K562 (cell line): ENCODE measurements around the gene IGSF3. TPM values are rescaled to one million over a fixed set of nuclear protein-coding genes. Genes with fewer than 3 reads are reported as not detected.

Experiments
- ARHGAP35 ChIP-seq: fragments of 450-650 bp; IDR thresholded peaks from 2 replicates; pipeline ENCODE4 v1.6.1; 2018; ENCODE audit not compliant: partially characterized antibody
- ARNT ChIP-seq, 2 experiments: fragments of 450-650 bp; IDR thresholded peaks; 2 replicates each; pipeline ENCODE4 v1.6.1; 2016; ENCODE audit warnings: mild to moderate bottlenecking in 1 of 2
- BRD9 ChIP-seq: fragments of 450-650 bp; IDR thresholded peaks from 2 replicates; pipeline ENCODE4 v1.6.1; 2018; ENCODE audit warnings: low read depth; ENCODE audit not compliant: partially characterized antibody
- CC2D1A ChIP-seq: fragments of 450-650 bp; IDR thresholded peaks from 2 replicates; pipeline ENCODE4 v1.6.1; 2017; ENCODE audit warnings: mild to moderate bottlenecking
- CREB3L1 ChIP-seq: fragments of 450-650 bp; IDR thresholded peaks from 2 replicates; pipeline ENCODE4 v1.6.1; 2014; ENCODE audit warnings: low read depth, mild to moderate bottlenecking, moderate library complexity, borderline replicate concordance
- DLX4 ChIP-seq: fragments of 250-450 bp; sonication (Bioruptor Pico); IDR thresholded peaks from 2 replicates; pipeline ENCODE4 v1.6.1; 2021; ENCODE audit warnings: mild to moderate bottlenecking
- DNMT1 ChIP-seq: fragments of 450-650 bp; IDR thresholded peaks from 2 replicates; pipeline ENCODE4 v1.6.1; 2016; ENCODE audit warnings: antibody characterized with exemption, mild to moderate bottlenecking
- HDAC2 ChIP-seq: fragments of 450-650 bp; IDR thresholded peaks from 2 replicates; pipeline ENCODE4 v1.6.1; 2016; ENCODE audit warnings: mild to moderate bottlenecking
- HMBOX1 ChIP-seq: sonication (generic); IDR thresholded peaks from 2 replicates; pipeline ENCODE4 v1.6.1; 2016
- IFI16 ChIP-seq: fragments of 250-450 bp; sonication (Bioruptor Pico); IDR thresholded peaks from 2 replicates; pipeline ENCODE4 v2.1.2; 2022; ENCODE audit warnings: mild to moderate bottlenecking, inconsistent platforms
- KDM1A ChIP-seq, 2 experiments: fragments of 450-650 bp; IDR thresholded peaks; 2 replicates each; pipeline ENCODE4 v1.6.1; 2016; ENCODE audit warnings: mild to moderate bottlenecking in 2 of 2
- MAFF ChIP-seq: IDR thresholded peaks from 2 replicates; pipeline ENCODE4 v1.6.1; 2012; ENCODE audit warnings: low read length, improper control_type of control experiment
- MAZ ChIP-seq, 2 experiments: fragments of 450-650 bp in 1 of 2; sonication (generic) in 1 of 2; formaldehyde crosslinking; IDR thresholded peaks in 1 of 2; conservative IDR thresholded peaks in 1 of 2; 2 replicates each; pipeline versions ENCODE4 v1.4.0 to v1.5.0; 2020; ENCODE audit warnings: mild to moderate bottlenecking in 1 of 2, missing genetic modification reagents in 1 of 2
- NR4A1 ChIP-seq, 2 experiments: fragments of 250-450 bp in 1 of 2; fragments of 450-650 bp in 1 of 2; sonication (Bioruptor Pico) in 1 of 2; IDR thresholded peaks; 2 replicates each; pipeline versions ENCODE4 v1.4.0 to v1.6.1; 2016 to 2020; ENCODE audit warnings: mild to moderate bottlenecking in 2 of 2, missing compliant biosample characterization in 1 of 2, missing genetic modification characterization in 1 of 2, moderate library complexity in 1 of 2
- NRF1 ChIP-seq, 2 experiments: fragments of 450-650 bp; IDR thresholded peaks in 1 of 2; conservative IDR thresholded peaks in 1 of 2; 2 replicates each; pipeline ENCODE4 v1.6.1; 2014; ENCODE audit warnings: mild to moderate bottlenecking in 2 of 2
- SMAD1 ChIP-seq: fragments of 150-350 bp; IDR thresholded peaks from 2 replicates; pipeline ENCODE4 v1.6.1; 2014; ENCODE audit warnings: low read length, low read depth; ENCODE audit not compliant: partially characterized antibody
- SRSF3 ChIP-seq: fragments of 200-400 bp; formaldehyde crosslinking; IDR thresholded peaks from 2 replicates; pipeline ENCODE4 v1.6.1; 2016; ENCODE audit warnings: mild to moderate bottlenecking, low read length, moderate library complexity; ENCODE audit not compliant: insufficient read depth
- ZBTB33 ChIP-seq: sonication (generic); formaldehyde crosslinking; IDR thresholded peaks from 2 replicates; pipeline ENCODE4 v1.8.1; 2023; ENCODE audit warnings: mild to moderate bottlenecking, missing genetic modification reagents
- ZFP30 ChIP-seq: fragments of 250-450 bp; sonication (Bioruptor Pico); IDR thresholded peaks from 2 replicates; pipeline ENCODE4 v1.8.0; 2022; ENCODE audit warnings: moderate library complexity, mild to moderate bottlenecking, inconsistent platforms, borderline replicate concordance
- ZNF140 ChIP-seq: fragments of 250-450 bp; sonication (Bioruptor Pico); IDR thresholded peaks from 2 replicates; pipeline ENCODE4 v1.8.0; 2021; ENCODE audit warnings: moderate library complexity, mild to moderate bottlenecking, inconsistent platforms
- ZNF175 ChIP-seq: fragments of 200-800 bp; sonication (Bioruptor generic); IDR thresholded peaks from 2 replicates; pipeline ENCODE4 v1.6.1; 2016; ENCODE audit warnings: low read depth, mild to moderate bottlenecking, missing genetic modification characterization, missing compliant biosample characterization
- ZNF217 ChIP-seq: sonication (generic); formaldehyde crosslinking; IDR thresholded peaks from 2 replicates; pipeline ENCODE4 v1.8.0; 2022; ENCODE audit warnings: mild to moderate bottlenecking, missing genetic modification reagents
- ZNF408 ChIP-seq: fragments of 250-450 bp; sonication (Bioruptor Pico); IDR thresholded peaks from 2 replicates; pipeline ENCODE4 v1.4.0; 2020; ENCODE audit warnings: low read depth, mild to moderate bottlenecking, moderate library complexity
- polyA plus RNA-seq, 8 experiments: library from polyadenylated mRNA; depleted of rRNA in 4 of 8; stranded (reverse) in 5 of 8; unstranded in 3 of 8; fragments of >200 nt; fragmentation: Nextera tagmentation in 2 of 8; fragmentation: Illumina TruSeq in 1 of 8; extraction: Ambion mirVana in 2 of 8; extraction: Trizol in 1 of 8; gene quantifications; 2 replicates each; pipeline versions ENCODE4 v1.2.1 to v1.2.3, GENCODE V29; 2011 to 2014; ENCODE audit warnings: inconsistent platforms in 1 of 8, missing spikeins in 1 of 8
- total RNA-seq, 7 experiments: library from RNA; depleted of rRNA in 6 of 7; stranded (reverse); fragments of >200 nt in 6 of 7; fragmentation: Illumina TruSeq in 2 of 7; extraction: Trizol in 2 of 7; gene quantifications; 2 replicates each; pipeline versions ENCODE4 v1.2.1 to v1.2.3, GENCODE V29; 2011 to 2021; ENCODE audit warnings: low replicate concordance in 1 of 7
- TF ChIP-seq, protein P1 (sequence below), 2 experiments: fragments of 450-650 bp; IDR thresholded peaks; 2 replicates each; pipeline ENCODE4 v1.6.1; 2016

Gene IGSF3
- total and polyA plus RNA-seq, 9 of the 15 experiments (the other 6 are each of a cell fraction or from before 2014, with no cell fraction given), result 1.1 to 15.0 (median 8.3) TPM

DNA sequence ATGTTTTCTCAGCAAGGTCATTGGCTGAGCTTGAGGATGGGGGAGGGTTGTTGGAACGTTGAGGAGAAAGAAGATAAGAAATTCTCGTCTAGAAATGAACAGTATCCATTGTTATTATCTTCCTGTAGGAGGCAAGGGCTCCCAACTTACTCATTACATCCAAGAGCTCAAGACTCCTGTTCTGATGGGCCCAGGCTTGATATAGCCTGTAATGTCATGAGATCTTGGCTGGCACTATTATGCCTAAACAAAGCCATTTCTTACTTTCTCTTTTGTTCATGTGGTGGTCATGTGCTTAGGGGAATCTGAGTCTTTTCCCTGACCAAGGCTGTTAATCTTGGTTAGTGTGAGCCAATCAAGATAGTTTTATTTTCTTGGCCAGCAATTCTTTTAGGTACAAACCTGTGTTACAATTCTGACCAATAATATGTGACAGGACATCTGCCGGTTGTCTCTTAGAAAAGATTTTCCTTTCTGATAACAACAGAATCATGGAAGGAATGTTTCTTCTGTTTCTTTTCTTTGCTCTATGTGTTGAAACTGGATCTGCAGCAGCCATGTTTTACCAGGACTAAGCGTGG, 15.2 kb upstream of the IGSF3 start (continued):
- TF ChIP-seq NRF1 (conservative IDR thresholded peaks at IDR 0.05 in 1 of 2, IDR thresholded peaks at IDR 0.05 in 1 of 2) (no peak), ARHGAP35 (no peak), ZBTB33 (CRISPR knock-in tag) (no peak), ZNF175 (CRISPR knock-in tag) (no peak), ARNT (IDR thresholded peaks at IDR 0.05) (no peak), CREB3L1 (no peak), NR4A1 (CRISPR knock-in tag; IDR thresholded peaks at IDR 0.05) (no peak), NR4A1 (tag; IDR thresholded peaks at IDR 0.05) (peak; percentile 61), SMAD1 (no peak), ZNF408 (no peak), IFI16 (CRISPR knock-in tag) (no peak), MAZ (CRISPR knock-in tag; conservative IDR thresholded peaks at IDR 0.05 in 1 of 2, IDR thresholded peaks at IDR 0.05 in 1 of 2) (no peak; a peak in 1 of 4 replicates), DNMT1 (no peak), SRSF3 (no peak), HMBOX1 (no peak), DLX4 (CRISPR knock-in tag) (no peak), BRD9 (peak; percentile 48), ZFP30 (CRISPR knock-in tag) (no peak), CC2D1A (no peak), ZNF140 (CRISPR knock-in tag) (no peak), KDM1A (IDR thresholded peaks at IDR 0.05) (no peak), MAFF (no peak), ZNF217 (CRISPR knock-in tag) (no peak), HDAC2 (no peak)
- TF ChIP-seq, protein P1, sequence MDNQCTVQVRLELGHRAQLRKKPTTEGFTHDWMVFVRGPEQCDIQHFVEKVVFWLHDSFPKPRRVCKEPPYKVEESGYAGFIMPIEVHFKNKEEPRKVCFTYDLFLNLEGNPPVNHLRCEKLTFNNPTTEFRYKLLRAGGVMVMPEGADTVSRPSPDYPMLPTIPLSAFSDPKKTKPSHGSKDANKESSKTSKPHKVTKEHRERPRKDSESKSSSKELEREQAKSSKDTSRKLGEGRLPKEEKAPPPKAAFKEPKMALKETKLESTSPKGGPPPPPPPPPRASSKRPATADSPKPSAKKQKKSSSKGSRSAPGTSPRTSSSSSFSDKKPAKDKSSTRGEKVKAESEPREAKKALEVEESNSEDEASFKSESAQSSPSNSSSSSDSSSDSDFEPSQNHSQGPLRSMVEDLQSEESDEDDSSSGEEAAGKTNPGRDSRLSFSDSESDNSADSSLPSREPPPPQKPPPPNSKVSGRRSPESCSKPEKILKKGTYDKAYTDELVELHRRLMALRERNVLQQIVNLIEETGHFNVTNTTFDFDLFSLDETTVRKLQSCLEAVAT (IDR thresholded peaks at IDR 0.05), result no peak
